DOHH2 (cell line): ENCODE data around the gene KCNN3.

Experiments
- H3F3A ChIP-seq: fragments of 200-600 bp; sonication (generic), shearing (Covaris generic); 2 replicates; pipeline ENCODE4 v1.6.0; 2016; ENCODE audit warnings: antibody characterized with exemption, mild to moderate bottlenecking; ENCODE audit not compliant: control insufficient read depth, insufficient read depth
- H3K27ac ChIP-seq: fragments of 200-600 bp; sonication (generic); 2 replicates; pipeline ENCODE4 v1.5.1; 2014; ENCODE audit warnings: low read depth, mild to moderate bottlenecking, low read length, moderate library complexity
- H3K27me3 ChIP-seq: fragments of 200-600 bp; sonication (generic); 2 replicates; pipeline ENCODE4 v1.6.1; 2014; ENCODE audit warnings: mild to moderate bottlenecking, low read length, mixed read lengths; ENCODE audit not compliant: control insufficient read depth
- H3K36me3 ChIP-seq: fragments of 200-600 bp; sonication (generic); 2 replicates; pipeline ENCODE4 v1.6.1; 2014; ENCODE audit warnings: mild to moderate bottlenecking, low read length, moderate library complexity, mixed read lengths; ENCODE audit not compliant: control insufficient read depth
- H3K4me1 ChIP-seq: fragments of 200-600 bp; sonication (generic); 2 replicates; pipeline ENCODE4 v1.6.1; 2014; ENCODE audit warnings: mild to moderate bottlenecking, low read length, mixed read lengths; ENCODE audit not compliant: control insufficient read depth
- H3K4me2 ChIP-seq: fragments of 200-600 bp; sonication (generic); 2 replicates; pipeline ENCODE4 v1.6.0; 2014; ENCODE audit warnings: mild to moderate bottlenecking, low read length, moderate library complexity
- H3K4me3 ChIP-seq: fragments of 200-600 bp; sonication (generic); 2 replicates; pipeline ENCODE4 v1.5.1; 2014; ENCODE audit warnings: mild to moderate bottlenecking, low read length, mixed read lengths
- H3K79me2 ChIP-seq: fragments of 200-600 bp; sonication (generic); 2 replicates; pipeline ENCODE4 v1.6.1; 2014; ENCODE audit warnings: mild to moderate bottlenecking, low read length, mixed read lengths; ENCODE audit not compliant: control insufficient read depth
- H3K9me2 ChIP-seq: fragments of 200-600 bp; sonication (generic); replicated peaks from 2 replicates; pipeline ENCODE4 v1.6.1; 2014; ENCODE audit warnings: mild to moderate bottlenecking, low read length, mixed read lengths; ENCODE audit not compliant: control insufficient read depth
- H3K9me3 ChIP-seq: fragments of 200-600 bp; sonication (generic); 2 replicates; pipeline ENCODE4 v1.6.1; 2014; ENCODE audit warnings: antibody characterized with exemption, low read length, mixed read lengths; ENCODE audit not compliant: control insufficient read depth, insufficient read depth
- H4K20me1 ChIP-seq: fragments of 200-600 bp; sonication (generic); 2 replicates; pipeline ENCODE4 v1.6.0; 2014; ENCODE audit warnings: low read depth, mild to moderate bottlenecking, antibody characterized with exemption, low read length, moderate library complexity; ENCODE audit not compliant: control insufficient read depth, insufficient read depth
- CTCF ChIP-seq: fragments of 200-600 bp; sonication (generic); IDR thresholded peaks from one replicate; pipeline ENCODE4 v1.5.1; 2014; ENCODE audit warnings: antibody characterized with exemption, mild to moderate bottlenecking, low read depth, low read length; ENCODE audit not compliant: poor library complexity, severe bottlenecking
- EZH2phosphoT487 ChIP-seq: fragments of 200-600 bp; sonication (generic); IDR thresholded peaks from 2 replicates; pipeline ENCODE4 v1.6.1; 2017; ENCODE audit warnings: borderline replicate concordance, mild to moderate bottlenecking, antibody characterized with exemption, low read length, moderate library complexity, mixed read lengths

The KCNN3 gene

GRCh38 chr1:154837034-154837671 lies 32.9 kb downstream of the KCNN3 start:
- Histone ChIP-seq H3K36me3 (peaks cover 76% of the 10 kb centered on the region), H3K4me2 (peak overlapping the region; percentile 56), H3K4me1 (peaks cover 61% of the 10 kb centered on the region), H3K27me3 (no peaks in the 10 kb centered on the region), H3K4me3 (no peak overlapping the region), H3K9me3 (no peaks in the 10 kb centered on the region), H4K20me1 (peaks cover 59% of the 10 kb centered on the region), H3F3A (peaks cover 7% of the 10 kb centered on the region; the same call in 1 of the 2 replicates), H3K9me2 (no peaks in the 10 kb centered on the region), H3K79me2 (peaks cover 100% of the 10 kb centered on the region), H3K27ac (peak overlapping the region; percentile 24; the same call in 1 of the 2 replicates)
- TF ChIP-seq CTCF (no peak), EZH2phosphoT487 (no peak)

- Histone ChIP-seq H3K27ac (no peak overlapping the region), H3K9me3 (no peaks in the 10 kb centered on the region), H3K79me2 (peaks cover 100% of the 10 kb centered on the region), H3K27me3 (no peaks in the 10 kb centered on the region), H4K20me1 (peaks cover 49% of the 10 kb centered on the region), H3K4me1 (peaks cover 47% of the 10 kb centered on the region), H3K9me2 (no peaks in the 10 kb centered on the region), H3K4me2 (no peak overlapping the region), H3K36me3 (peaks cover 67% of the 10 kb centered on the region), H3F3A (peaks cover 7% of the 10 kb centered on the region; the same call in 1 of the 2 replicates), H3K4me3 (no peak overlapping the region)
- TF ChIP-seq EZH2phosphoT487 (no peak), CTCF (no peak)
These were observed 34.4 kb downstream of the KCNN3 start for GRCh38 chr1:154835531-154836324.

- no peaks in the 10 kb centered on the region for H3F3A ChIP-seq
- no peaks in the 10 kb centered on the region for H3K27me3 ChIP-seq
- H3K4me2 ChIP-seq = no peak overlapping the region
- peaks cover 36% of the 10 kb centered on the region for H4K20me1 ChIP-seq
- H3K79me2 ChIP-seq = peaks cover 100% of the 10 kb centered on the region
- no peak overlapping the region for H3K4me3 ChIP-seq
- no peak overlapping the region for H3K27ac ChIP-seq
- H3K36me3 ChIP-seq = peaks cover 64% of the 10 kb centered on the region
- H3K9me3 ChIP-seq = no peaks in the 10 kb centered on the region
- peaks cover 28% of the 10 kb centered on the region for H3K4me1 ChIP-seq
- TF ChIP-seq EZH2phosphoT487 (no peak), CTCF (no peak)
- H3K9me2 ChIP-seq = no peaks in the 10 kb centered on the region
These were observed 36.2 kb downstream of the KCNN3 start for GRCh38 chr1:154833841-154834240.
